Osteoblast (primary cell): ENCODE results near the gene IARS2. TPM values are rescaled to one million over a fixed set of nuclear protein-coding genes. Genes with fewer than 3 reads are reported as not detected.

Experiments used
- DNase-seq: peaks from one replicate; pipeline ENCODE4 v3.0.0; 2011; ENCODE audit warnings: low spot score, mixed read lengths; ENCODE audit not compliant: insufficient read length; ENCODE audit errors: missing footprints
- H2AFZ ChIP-seq: 2 replicates; pipeline ENCODE4 v1.6.0; 2011; ENCODE audit warnings: mild to moderate bottlenecking, low read length
- H3K27ac ChIP-seq: 2 replicates; pipeline ENCODE4 v1.5.1; 2011; ENCODE audit warnings: mild to moderate bottlenecking, low read depth, low read length, moderate library complexity
- H3K27me3 ChIP-seq: 2 replicates; pipeline ENCODE4 v1.6.0; 2012; ENCODE audit warnings: mild to moderate bottlenecking, control low read depth, inconsistent platforms, low read length, moderate library complexity; ENCODE audit not compliant: insufficient read depth
- H3K36me3 ChIP-seq: 2 replicates; pipeline ENCODE4 v1.5.1; 2011; ENCODE audit warnings: mild to moderate bottlenecking, low read length, control low read depth, moderate library complexity; ENCODE audit not compliant: insufficient read depth
- H3K4me1 ChIP-seq: 2 replicates; pipeline ENCODE4 v1.5.1; 2011; ENCODE audit warnings: mild to moderate bottlenecking, low read length, control low read depth, moderate library complexity; ENCODE audit not compliant: insufficient read depth
- H3K4me2 ChIP-seq: 2 replicates; pipeline ENCODE4 v1.6.0; 2011; ENCODE audit warnings: mild to moderate bottlenecking, low read length; ENCODE audit not compliant: insufficient read depth
- H3K4me3 ChIP-seq: fragments of 200-600 bp; sonication (generic); 3 replicates; pipeline ENCODE4 v1.5.1; 2012; ENCODE audit warnings: mild to moderate bottlenecking, low read length, inconsistent platforms; ENCODE audit not compliant: insufficient read depth
- H3K79me2 ChIP-seq: 2 replicates; pipeline ENCODE4 v1.6.0; 2012; ENCODE audit warnings: mild to moderate bottlenecking, low read length, control low read depth, inconsistent platforms; ENCODE audit not compliant: insufficient read depth
- H3K9me3 ChIP-seq: 2 replicates; pipeline ENCODE4 v1.5.1; 2011; ENCODE audit warnings: low read depth, low read length, control low read depth
- H4K20me1 ChIP-seq: 2 replicates; pipeline ENCODE4 v1.6.0; 2012; ENCODE audit warnings: mild to moderate bottlenecking, low read length, control low read depth; ENCODE audit not compliant: insufficient read depth
- total RNA-seq: library from RNA; depleted of rRNA; stranded (reverse); fragments of >200 nt; gene quantifications from 2 replicates; pipeline ENCODE4 v1.2.3, GENCODE V29; 2012
- TF ChIP-seq, protein P1 (sequence below): IDR thresholded peaks from 2 replicates; pipeline ENCODE4 v1.5.1; 2011; ENCODE audit warnings: mild to moderate bottlenecking, low read depth, low read length, moderate library complexity; ENCODE audit errors: extremely low read depth

IARS2 gene
- total RNA-seq, 1 donor = 79.3 TPM

- H3K9me3 ChIP-seq = no peaks in the 10 kb centered on the region
- DNase-seq = no peak
- no peaks in the 10 kb centered on the region for H3K27me3 ChIP-seq
- H4K20me1 ChIP-seq = no peaks in the 10 kb centered on the region
- TF ChIP-seq, protein P1, sequence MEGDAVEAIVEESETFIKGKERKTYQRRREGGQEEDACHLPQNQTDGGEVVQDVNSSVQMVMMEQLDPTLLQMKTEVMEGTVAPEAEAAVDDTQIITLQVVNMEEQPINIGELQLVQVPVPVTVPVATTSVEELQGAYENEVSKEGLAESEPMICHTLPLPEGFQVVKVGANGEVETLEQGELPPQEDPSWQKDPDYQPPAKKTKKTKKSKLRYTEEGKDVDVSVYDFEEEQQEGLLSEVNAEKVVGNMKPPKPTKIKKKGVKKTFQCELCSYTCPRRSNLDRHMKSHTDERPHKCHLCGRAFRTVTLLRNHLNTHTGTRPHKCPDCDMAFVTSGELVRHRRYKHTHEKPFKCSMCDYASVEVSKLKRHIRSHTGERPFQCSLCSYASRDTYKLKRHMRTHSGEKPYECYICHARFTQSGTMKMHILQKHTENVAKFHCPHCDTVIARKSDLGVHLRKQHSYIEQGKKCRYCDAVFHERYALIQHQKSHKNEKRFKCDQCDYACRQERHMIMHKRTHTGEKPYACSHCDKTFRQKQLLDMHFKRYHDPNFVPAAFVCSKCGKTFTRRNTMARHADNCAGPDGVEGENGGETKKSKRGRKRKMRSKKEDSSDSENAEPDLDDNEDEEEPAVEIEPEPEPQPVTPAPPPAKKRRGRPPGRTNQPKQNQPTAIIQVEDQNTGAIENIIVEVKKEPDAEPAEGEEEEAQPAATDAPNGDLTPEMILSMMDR = no peak
- H3K4me2 ChIP-seq = no peak overlapping the region
- H3K4me3 ChIP-seq = no peak overlapping the region
- H3K79me2 ChIP-seq = no peaks in the 10 kb centered on the region
- H3K36me3 ChIP-seq = peaks cover 28% of the 10 kb centered on the region
- no peak overlapping the region for H2AFZ ChIP-seq
- peaks cover 4% of the 10 kb centered on the region for H3K4me1 ChIP-seq
- H3K27ac ChIP-seq = no peak overlapping the region
Observed at GRCh38 chr1:220067269-220068204, 26.4 kb upstream of the IARS2 start.

GRCh38 chr1:220076861-220077762 is 16.8 kb upstream of the IARS2 start:
- peak overlapping the region; percentile 33 for H3K27ac ChIP-seq
- no peaks in the 10 kb centered on the region for H3K4me1 ChIP-seq
- no peaks in the 10 kb centered on the region for H4K20me1 ChIP-seq
- H3K9me3 ChIP-seq = no peaks in the 10 kb centered on the region
- TF ChIP-seq, protein P1 = no peak
- no peak overlapping the region for H3K4me3 ChIP-seq
- peaks cover 13% of the 10 kb centered on the region for H3K36me3 ChIP-seq
- H3K79me2 ChIP-seq = peaks cover 3% of the 10 kb centered on the region
- H3K4me2 ChIP-seq = no peak overlapping the region
- no peak for DNase-seq
- no peak overlapping the region for H2AFZ ChIP-seq
- no peaks in the 10 kb centered on the region for H3K27me3 ChIP-seq

- no peak for DNase-seq
- Histone ChIP-seq H2AFZ (no peak overlapping the region), H3K4me2 (no peak overlapping the region), H3K27me3 (no peaks in the 10 kb centered on the region), H3K4me3 (no peak overlapping the region), H3K27ac (no peak overlapping the region), H3K4me1 (no peaks in the 10 kb centered on the region), H3K36me3 (peaks cover 9% of the 10 kb centered on the region), H4K20me1 (no peaks in the 10 kb centered on the region), H3K79me2 (peaks cover 5% of the 10 kb centered on the region), H3K9me3 (no peaks in the 10 kb centered on the region)
- TF ChIP-seq, protein P1 = no peak
Observed at GRCh38 chr1:220077887-220078286, 16.0 kb upstream of the IARS2 start.
